ENCODE results near the gene PVALB.

Gene PVALB

GRCh38 chr22:36809351-36809750, 7.5 kb downstream of the PVALB start:
- no peak overlapping the region for H3K27ac ChIP-seq
- TF ChIP-seq ZFX (IDR thresholded peaks at IDR 0.05; ENCODE audit: borderline replicate concordance) (no peak), CTCF (IDR thresholded peaks at IDR 0.05) (no peak)

GRCh38 chr22:36808721-36809344, 8.0 kb downstream of the PVALB start:
- no peak for TF ChIP-seq ZFX (IDR thresholded peaks at IDR 0.05; ENCODE audit: borderline replicate concordance)
- TF ChIP-seq CTCF (IDR thresholded peaks at IDR 0.05): no peak
- H3K27ac ChIP-seq: no peak overlapping the region

GRCh38 chr22:36807627-36808026, 9.2 kb downstream of the PVALB start:
- H3K27ac ChIP-seq: no peak overlapping the region
- no peak for TF ChIP-seq ZFX (IDR thresholded peaks at IDR 0.05; ENCODE audit: borderline replicate concordance)
- TF ChIP-seq CTCF (IDR thresholded peaks at IDR 0.05): no peak

- no peak overlapping the region for H3K27ac ChIP-seq
- no peak for TF ChIP-seq CTCF (IDR thresholded peaks at IDR 0.05)
- TF ChIP-seq ZFX (IDR thresholded peaks at IDR 0.05; ENCODE audit: borderline replicate concordance): no peak
Measured at GRCh38 chr22:36806835-36807234, 10.0 kb downstream of the PVALB start.

- no peak overlapping the region for H3K27ac ChIP-seq
- TF ChIP-seq ZFX (IDR thresholded peaks at IDR 0.05; ENCODE audit: borderline replicate concordance) (no peak), CTCF (IDR thresholded peaks at IDR 0.05) (no peak)
Measured at GRCh38 chr22:36803358-36803757, 13.5 kb downstream of the PVALB start.

- TF ChIP-seq ZFX (IDR thresholded peaks at IDR 0.05; ENCODE audit: borderline replicate concordance): no peak
- TF ChIP-seq CTCF (IDR thresholded peaks at IDR 0.05): no peak
- H3K27ac ChIP-seq: no peak overlapping the region
Measured at GRCh38 chr22:36798674-36799066, 18.2 kb downstream of the PVALB start.

GRCh38 chr22:36797911-36798673, 18.7 kb downstream of the PVALB start:
- TF ChIP-seq ZFX (IDR thresholded peaks at IDR 0.05; ENCODE audit: borderline replicate concordance) (no peak), CTCF (IDR thresholded peaks at IDR 0.05) (no peak)
- no peak overlapping the region for H3K27ac ChIP-seq

Data from 22Rv1 (cell line).